HepG2 (cell line): Measurements from ENCODE around the gene AHRR. TPM values are rescaled to one million over a fixed set of nuclear protein-coding genes. Genes with fewer than 3 reads are reported as not detected.

ENCODE experiments used
- ATAC-seq: fragments of 200-7000 bp; cut with Tn5 transposase; 3 replicates; pipeline ENCODE4 v1.9.1; 2020; ENCODE audit warnings: mild to moderate bottlenecking, moderate library complexity
- BruUV-seq: library from RNA; stranded (reverse); fragments of 400-500 nt; replicated peaks from 2 replicates; lab custom pipeline; 2021; lab: Mats Ljungman, UMichigan
- CTCF ChIA-PET: fragments of 300-600 bp; formaldehyde crosslinking; extraction: SDS; loops from one replicate; lab custom pipeline; 2021; ENCODE audit warnings: low total read pairs, inconsistent platforms, low intra/inter-chr PET ratio; lab: Yijun Ruan, JAX
- POLR2A ChIA-PET: fragments of 350-600 bp; sonication (Branson Sonifier 250); formaldehyde crosslinking; loops from one replicate; lab custom pipeline; 2020; ENCODE audit warnings: antibody characterized with exemption, inconsistent platforms; lab: Yijun Ruan, JAX
- DNase-seq: peaks from one replicate; pipeline ENCODE4 v3.0.0-alpha.2; 2015; ENCODE audit warnings: low spot score
- FAIRE-seq: peaks from 3 replicates; lab custom pipeline; 2011; peaks lifted over from hg19 to GRCh38; lab: Jason Lieb, UNC
- H2AFZ ChIP-seq: one replicate; pipeline ENCODE4 v1.6.1; 2011; ENCODE audit warnings: low read length, inconsistent platforms
- H3K27ac ChIP-seq: fragments of 300-600 bp; 3 replicates; pipeline ENCODE4 v1.8.0; 2011; ENCODE audit warnings: mixed run types, mild to moderate bottlenecking, mixed read lengths, low read length, inconsistent platforms; ENCODE audit not compliant: insufficient read depth; ENCODE audit errors: extremely low read length
- H3K27me3 ChIP-seq, 2 experiments: fragments of 200-600 bp in 1 of 2; 2 replicates in 1 of 2; 3 replicates in 1 of 2; pipeline versions ENCODE4 v1.6.0 to v1.8.0; 2011; ENCODE audit warnings: low read length in 2 of 2, mild to moderate bottlenecking in 2 of 2, moderate library complexity in 2 of 2, inconsistent platforms in 1 of 2; ENCODE audit not compliant: insufficient read depth in 2 of 2, control insufficient read depth in 1 of 2
- H3K36me3 ChIP-seq, 2 experiments: fragments of 200-600 bp in 1 of 2; replicated peaks in 1 of 2; 2 replicates in 1 of 2; 3 replicates in 1 of 2; pipeline versions ENCODE4 v1.5.1 to v1.8.0; 2011; ENCODE audit warnings: low read length in 2 of 2, inconsistent platforms in 1 of 2; ENCODE audit not compliant: insufficient read depth in 2 of 2, control insufficient read depth in 1 of 2
- H3K4me1 ChIP-seq: 2 replicates; pipeline ENCODE4 v1.5.1; 2012; ENCODE audit warnings: low read length, inconsistent platforms; ENCODE audit not compliant: insufficient read depth
- H3K4me2 ChIP-seq: 2 replicates; pipeline ENCODE4 v1.6.0; 2011; ENCODE audit warnings: low read depth, low read length, inconsistent platforms
- H3K4me3 ChIP-seq, 3 experiments: fragments of 200-600 bp in 1 of 3; sonication (generic), shearing (Covaris generic) in 1 of 3; replicated peaks in 1 of 3; 2 replicates each; pipeline ENCODE4 v1.5.1; 2011 to 2016; ENCODE audit warnings: low read length in 3 of 3, inconsistent platforms in 2 of 3, low read depth in 2 of 3, mild to moderate bottlenecking in 2 of 3, control low read depth in 1 of 3, mixed read lengths in 1 of 3; ENCODE audit not compliant: insufficient read depth in 1 of 3
- H3K79me2 ChIP-seq: one replicate; pipeline ENCODE4 v1.6.1; 2011; ENCODE audit warnings: low read length, inconsistent platforms; ENCODE audit not compliant: insufficient read depth
- H3K9ac ChIP-seq: 2 replicates; pipeline ENCODE4 v1.6.0; 2011; ENCODE audit warnings: mild to moderate bottlenecking, low read depth, low read length, inconsistent platforms; ENCODE audit not compliant: insufficient read depth
- H3K9me3 ChIP-seq: 2 replicates; pipeline ENCODE4 v1.5.1; 2012; ENCODE audit warnings: mild to moderate bottlenecking, low read length
- H4K20me1 ChIP-seq: 2 replicates; pipeline ENCODE4 v1.6.0; 2011; ENCODE audit warnings: inconsistent platforms, mild to moderate bottlenecking, low read length, moderate library complexity; ENCODE audit not compliant: insufficient read depth
- HOXA5 ChIP-seq: sonication (generic); formaldehyde crosslinking; IDR thresholded peaks from 2 replicates; pipeline ENCODE4 v1.4.0; 2020; ENCODE audit warnings: missing genetic modification reagents
- NFYB ChIP-seq: sonication (generic); formaldehyde crosslinking; IDR thresholded peaks from 2 replicates; pipeline ENCODE4 v1.4.0; 2020; ENCODE audit warnings: missing genetic modification reagents
- ZBTB21 ChIP-seq: sonication (generic); formaldehyde crosslinking; IDR thresholded peaks from 2 replicates; pipeline ENCODE4 v1.4.0; 2020; ENCODE audit warnings: missing genetic modification reagents
- ZNF17 ChIP-seq: sonication (generic); formaldehyde crosslinking; IDR thresholded peaks from 2 replicates; pipeline ENCODE4 v1.5.0; 2020; ENCODE audit warnings: mild to moderate bottlenecking, missing genetic modification reagents
- ZSCAN22 ChIP-seq: sonication (generic); formaldehyde crosslinking; IDR thresholded peaks from 2 replicates; pipeline ENCODE4 v1.4.0; 2020; ENCODE audit warnings: mild to moderate bottlenecking, missing genetic modification reagents
- WGBS: methylation state at CpG from one replicate; pipeline ENCODE4 v1.1.6; 2017; ENCODE audit warnings: low lambda C conversion rate; 5-methylcytosine and 5-hydroxymethylcytosine counted together
- in situ Hi-C: cut with HindIII; loops from 2 replicates; pipeline ENCODE4 v1.10.0; 2017; ENCODE audit warnings: low pct_unique_long_range_greater_than_20kb; ENCODE audit not compliant: extremely low pct_ligation_motif_present
- intact Hi-C: fragments of 100-400 bp; cut with micrococcal nuclease; formaldehyde crosslinking; loops from one replicate; pipeline ENCODE4 v1.10.0; 2022; ENCODE audit not compliant: unreplicated experiment
- polyA plus RNA-seq, 8 experiments: library from polyadenylated mRNA; depleted of rRNA in 3 of 8; stranded (reverse) in 7 of 8; unstranded in 1 of 8; fragments of >200 nt; fragmentation: Illumina TruSeq in 4 of 8; extraction: Trizol in 4 of 8; gene quantifications; 2 replicates each; pipeline versions ENCODE4 v1.2.1 to v1.2.3, GENCODE V29; 2011 to 2016; ENCODE audit warnings: low read depth in 4 of 8, missing spikeins in 1 of 8, mixed read lengths in 1 of 8; ENCODE audit not compliant: insufficient read depth in 1 of 8
- total RNA-seq, 5 experiments: library from RNA; depleted of rRNA; stranded (reverse); fragments of >200 nt; fragmentation: Illumina TruSeq; extraction: Trizol; gene quantifications; 2 replicates each; pipeline ENCODE4 v1.2.3, GENCODE V29; 2016; ENCODE audit warnings: low read depth in 1 of 5
- TF ChIP-seq, protein P1 (sequence below): sonication (generic); formaldehyde crosslinking; IDR thresholded peaks from 2 replicates; pipeline ENCODE4 v1.5.0; 2020; ENCODE audit warnings: mild to moderate bottlenecking, missing genetic modification reagents
- TF ChIP-seq, protein P2 (sequence below): sonication (generic); formaldehyde crosslinking; IDR thresholded peaks from 2 replicates; pipeline ENCODE4 v1.8.0; 2022; ENCODE audit warnings: missing genetic modification reagents, mild to moderate bottlenecking, inconsistent platforms, borderline replicate concordance
- TF ChIP-seq, protein P3 (sequence below): sonication (generic); formaldehyde crosslinking; IDR thresholded peaks from 2 replicates; pipeline ENCODE4 v1.4.0; 2020; ENCODE audit warnings: missing genetic modification reagents, borderline replicate concordance

The AHRR gene
- total and polyA plus RNA-seq, 2 of the 13 experiments (the other 11 are each of a cell fraction or from before 2014, with no cell fraction given): 0.28 to 0.35 TPM

DNA sequence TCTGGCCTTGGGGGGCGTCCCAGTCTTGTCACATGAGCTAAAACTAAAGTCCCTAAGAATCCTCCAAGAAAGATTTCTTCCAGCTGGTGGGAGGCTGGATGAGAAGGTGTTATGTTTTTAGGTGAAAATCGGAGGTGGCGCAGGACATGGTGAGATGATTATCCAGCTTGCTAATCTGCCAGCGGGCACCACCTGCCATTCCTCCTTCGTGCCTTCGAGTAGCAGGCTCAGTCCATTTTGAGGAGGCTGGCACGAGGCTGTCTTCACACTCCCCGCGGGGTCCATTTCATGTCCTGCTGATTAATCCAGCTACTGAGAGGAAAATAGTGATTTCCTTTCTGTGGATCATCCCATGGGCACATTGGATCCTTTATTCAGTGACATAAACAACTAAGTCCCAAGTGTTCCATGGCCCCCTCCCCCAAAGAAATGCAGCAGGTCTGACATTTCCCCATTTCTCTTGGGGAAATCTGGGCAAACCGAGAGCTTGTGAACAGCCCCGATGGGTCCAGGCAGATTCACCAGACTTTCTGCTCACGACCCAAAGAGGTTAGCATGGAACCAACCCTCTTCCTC lies 83.2 kb downstream of the AHRR start:
- Histone ChIP-seq H3K9ac (no peak overlapping the region), H3K27me3 (no peaks in the 10 kb centered on the region; a peak in 2 of 5 replicates), H2AFZ (no peak overlapping the region), H3K27ac (no peak overlapping the region), H3K4me3 (no peak overlapping the region), H3K9me3 (no peaks in the 10 kb centered on the region), H3K79me2 (no peaks in the 10 kb centered on the region), H3K36me3 (no peaks in the 10 kb centered on the region), H3K4me2 (no peak overlapping the region), H4K20me1 (no peaks in the 10 kb centered on the region), H3K4me1 (peaks cover 7% of the 10 kb centered on the region)
- POLR2A ChIA-PET: no interaction called here
- CTCF ChIA-PET: no interaction called here
- TF ChIP-seq ZBTB21 (CRISPR knock-in tag) (no peak), NFYB (CRISPR knock-in tag) (no peak), HOXA5 (CRISPR knock-in tag) (no peak), ZNF17 (CRISPR knock-in tag) (no peak), ZSCAN22 (CRISPR knock-in tag) (no peak)
- TF ChIP-seq, protein P1, sequence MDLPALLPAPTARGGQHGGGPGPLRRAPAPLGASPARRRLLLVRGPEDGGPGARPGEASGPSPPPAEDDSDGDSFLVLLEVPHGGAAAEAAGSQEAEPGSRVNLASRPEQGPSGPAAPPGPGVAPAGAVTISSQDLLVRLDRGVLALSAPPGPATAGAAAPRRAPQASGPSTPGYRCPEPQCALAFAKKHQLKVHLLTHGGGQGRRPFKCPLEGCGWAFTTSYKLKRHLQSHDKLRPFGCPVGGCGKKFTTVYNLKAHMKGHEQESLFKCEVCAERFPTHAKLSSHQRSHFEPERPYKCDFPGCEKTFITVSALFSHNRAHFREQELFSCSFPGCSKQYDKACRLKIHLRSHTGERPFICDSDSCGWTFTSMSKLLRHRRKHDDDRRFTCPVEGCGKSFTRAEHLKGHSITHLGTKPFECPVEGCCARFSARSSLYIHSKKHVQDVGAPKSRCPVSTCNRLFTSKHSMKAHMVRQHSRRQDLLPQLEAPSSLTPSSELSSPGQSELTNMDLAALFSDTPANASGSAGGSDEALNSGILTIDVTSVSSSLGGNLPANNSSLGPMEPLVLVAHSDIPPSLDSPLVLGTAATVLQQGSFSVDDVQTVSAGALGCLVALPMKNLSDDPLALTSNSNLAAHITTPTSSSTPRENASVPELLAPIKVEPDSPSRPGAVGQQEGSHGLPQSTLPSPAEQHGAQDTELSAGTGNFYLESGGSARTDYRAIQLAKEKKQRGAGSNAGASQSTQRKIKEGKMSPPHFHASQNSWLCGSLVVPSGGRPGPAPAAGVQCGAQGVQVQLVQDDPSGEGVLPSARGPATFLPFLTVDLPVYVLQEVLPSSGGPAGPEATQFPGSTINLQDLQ (CRISPR knock-in tag): no peak
- TF ChIP-seq, protein P2, sequence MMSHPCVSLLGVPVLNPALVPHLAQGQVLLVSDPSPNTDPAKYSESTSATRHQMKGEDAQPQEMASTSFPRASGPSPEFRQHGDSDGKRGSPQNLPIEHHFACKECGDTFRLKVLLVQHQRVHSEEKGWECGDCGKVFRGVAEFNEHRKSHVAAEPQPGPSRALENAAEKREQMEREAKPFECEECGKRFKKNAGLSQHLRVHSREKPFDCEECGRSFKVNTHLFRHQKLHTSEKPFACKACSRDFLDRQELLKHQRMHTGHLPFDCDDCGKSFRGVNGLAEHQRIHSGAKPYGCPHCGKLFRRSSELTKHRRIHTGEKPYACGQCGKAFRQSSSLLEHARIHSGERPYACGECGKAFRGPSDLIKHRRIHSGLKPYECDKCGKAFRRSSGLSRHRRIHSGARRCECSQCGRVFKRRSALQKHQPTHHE (CRISPR knock-in tag): no peak
- TF ChIP-seq, protein P3, sequence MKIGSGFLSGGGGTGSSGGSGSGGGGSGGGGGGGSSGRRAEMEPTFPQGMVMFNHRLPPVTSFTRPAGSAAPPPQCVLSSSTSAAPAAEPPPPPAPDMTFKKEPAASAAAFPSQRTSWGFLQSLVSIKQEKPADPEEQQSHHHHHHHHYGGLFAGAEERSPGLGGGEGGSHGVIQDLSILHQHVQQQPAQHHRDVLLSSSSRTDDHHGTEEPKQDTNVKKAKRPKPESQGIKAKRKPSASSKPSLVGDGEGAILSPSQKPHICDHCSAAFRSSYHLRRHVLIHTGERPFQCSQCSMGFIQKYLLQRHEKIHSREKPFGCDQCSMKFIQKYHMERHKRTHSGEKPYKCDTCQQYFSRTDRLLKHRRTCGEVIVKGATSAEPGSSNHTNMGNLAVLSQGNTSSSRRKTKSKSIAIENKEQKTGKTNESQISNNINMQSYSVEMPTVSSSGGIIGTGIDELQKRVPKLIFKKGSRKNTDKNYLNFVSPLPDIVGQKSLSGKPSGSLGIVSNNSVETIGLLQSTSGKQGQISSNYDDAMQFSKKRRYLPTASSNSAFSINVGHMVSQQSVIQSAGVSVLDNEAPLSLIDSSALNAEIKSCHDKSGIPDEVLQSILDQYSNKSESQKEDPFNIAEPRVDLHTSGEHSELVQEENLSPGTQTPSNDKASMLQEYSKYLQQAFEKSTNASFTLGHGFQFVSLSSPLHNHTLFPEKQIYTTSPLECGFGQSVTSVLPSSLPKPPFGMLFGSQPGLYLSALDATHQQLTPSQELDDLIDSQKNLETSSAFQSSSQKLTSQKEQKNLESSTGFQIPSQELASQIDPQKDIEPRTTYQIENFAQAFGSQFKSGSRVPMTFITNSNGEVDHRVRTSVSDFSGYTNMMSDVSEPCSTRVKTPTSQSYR (CRISPR knock-in tag): no peak
- ATAC-seq (no peak), FAIRE-seq (no peak), DNase-seq (no peak)
- in situ Hi-C loops: no loop called here
- intact Hi-C loops: no loop called here
- WGBS: 75% methylated on average over 12 of the region's 12 CpGs
- no TSS peak for BruUV-seq
